Pulmonary artery endothelial cell (primary cell): ENCODE data around the gene HORMAD2. TPM values are rescaled to one million over a fixed set of nuclear protein-coding genes. Genes with fewer than 3 reads are reported as not detected.

Experiments used
- DNase-seq: peaks from one replicate; pipeline ENCODE4 v3.0.0-alpha.2; 2011; ENCODE audit warnings: low read depth, low spot score
- total RNA-seq: library from RNA; depleted of rRNA; stranded (reverse); fragments of >200 nt; gene quantifications from 2 replicates; pipeline ENCODE4 v1.2.3, GENCODE V29; 2014

Gene HORMAD2
- not detected in 2 replicates for total RNA-seq

- no peak for DNase-seq
Observed at GRCh38 chr22:30079952-30080533, at the start of gene HORMAD2. Gene HORMAD2, plus strand, starts transcription at chr22:30080464. Its CDS starts 13,489 bp downstream, at chr22:30093953.

GRCh38 chr22:30031328-30031727 lies 48.9 kb upstream of the HORMAD2 start:
- DNase-seq, result no peak

GRCh38 chr22:30031764-30032455 lies 48.4 kb upstream of the HORMAD2 start:
- DNase-seq, result no peak

GRCh38 chr22:30033137-30033536 lies 47.1 kb upstream of the HORMAD2 start:
- no peak for DNase-seq

- no peak for DNase-seq
Observed at GRCh38 chr22:30033901-30034300, 46.4 kb upstream of the HORMAD2 start.

GRCh38 chr22:30036656-30037055 lies 43.6 kb upstream of the HORMAD2 start:
- DNase-seq, result no peak

DNA sequence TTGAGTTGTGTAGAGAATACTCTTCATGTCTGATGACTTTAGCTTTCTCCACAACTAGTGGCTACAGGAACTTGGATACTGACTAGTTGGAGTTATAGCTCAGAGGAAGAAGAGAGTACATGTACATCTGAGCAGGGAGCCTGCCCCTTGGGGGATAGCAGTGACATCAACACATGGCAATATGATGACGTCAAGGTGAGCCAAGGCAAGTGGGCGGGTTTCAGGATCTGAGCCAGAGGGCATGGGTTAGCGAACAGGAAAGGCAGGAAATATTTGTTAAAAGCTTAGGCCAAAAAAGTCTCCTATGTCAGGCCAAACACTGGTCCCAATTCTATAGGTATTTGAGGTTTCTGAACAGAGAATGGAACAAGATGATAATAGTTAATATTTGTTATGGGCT lies 42.0 kb upstream of the HORMAD2 start:
- peak; percentile 29 for DNase-seq

- DNase-seq, result no peak
Observed at GRCh38 chr22:30040499-30041260, 39.6 kb upstream of the HORMAD2 start.

DNA sequence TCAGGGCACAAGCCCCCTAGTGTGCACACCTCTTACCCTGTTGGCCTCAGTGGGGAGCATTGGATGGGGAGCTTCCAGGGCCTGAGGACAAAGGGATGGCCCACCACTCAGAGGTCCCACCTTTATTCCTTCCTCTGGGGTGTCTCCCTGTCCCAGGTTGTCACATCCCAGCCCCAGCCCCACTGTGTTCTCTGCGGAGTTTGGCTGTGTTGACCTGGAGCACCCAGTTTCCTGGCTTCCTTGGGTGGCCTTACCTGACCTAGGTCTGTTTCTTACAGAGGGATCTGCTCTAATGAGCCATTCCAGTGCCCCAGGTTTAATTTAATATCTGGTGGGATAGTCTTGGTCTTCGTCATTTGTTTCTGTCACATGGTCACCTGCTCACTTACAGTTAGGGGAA lies 38.8 kb upstream of the HORMAD2 start:
- DNase-seq, result no peak

- DNase-seq, result no peak
Observed at GRCh38 chr22:30041881-30042280, 38.4 kb upstream of the HORMAD2 start.

- no peak for DNase-seq
Observed at GRCh38 chr22:30043161-30043560, 37.1 kb upstream of the HORMAD2 start.

- DNase-seq, result peak; percentile 71
Observed at GRCh38 chr22:30044369-30044768, 35.9 kb upstream of the HORMAD2 start.

DNA sequence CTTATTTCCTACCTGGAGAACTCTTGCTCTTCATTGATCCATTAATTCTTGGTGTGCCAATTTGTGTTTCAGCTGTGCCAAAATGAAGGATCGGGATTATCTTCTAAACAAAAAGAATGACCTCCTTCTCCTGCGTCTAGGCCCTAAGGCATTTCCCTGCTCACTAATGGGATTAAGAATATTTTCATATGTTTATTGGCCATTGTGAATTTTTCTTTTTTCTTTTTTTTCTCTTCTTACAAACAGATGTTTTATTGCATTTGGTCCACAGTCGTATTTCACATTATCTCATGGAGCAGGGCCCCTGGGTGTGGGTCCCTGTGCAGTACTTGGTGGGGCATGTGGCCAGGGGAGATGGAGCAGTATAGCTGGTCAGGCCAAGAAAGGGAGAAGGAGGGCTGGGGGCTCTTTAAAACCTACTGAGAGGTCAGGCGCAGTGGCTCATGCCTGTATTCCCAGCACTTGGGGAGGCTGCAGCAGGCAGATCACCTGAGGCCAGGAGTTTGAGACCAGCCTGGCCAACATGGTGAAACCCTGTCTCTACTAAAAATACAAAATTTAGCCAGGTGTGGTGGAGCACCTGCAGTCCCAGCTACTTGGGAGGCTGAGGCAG lies 35.3 kb upstream of the HORMAD2 start:
- DNase-seq, result no peak

DNA sequence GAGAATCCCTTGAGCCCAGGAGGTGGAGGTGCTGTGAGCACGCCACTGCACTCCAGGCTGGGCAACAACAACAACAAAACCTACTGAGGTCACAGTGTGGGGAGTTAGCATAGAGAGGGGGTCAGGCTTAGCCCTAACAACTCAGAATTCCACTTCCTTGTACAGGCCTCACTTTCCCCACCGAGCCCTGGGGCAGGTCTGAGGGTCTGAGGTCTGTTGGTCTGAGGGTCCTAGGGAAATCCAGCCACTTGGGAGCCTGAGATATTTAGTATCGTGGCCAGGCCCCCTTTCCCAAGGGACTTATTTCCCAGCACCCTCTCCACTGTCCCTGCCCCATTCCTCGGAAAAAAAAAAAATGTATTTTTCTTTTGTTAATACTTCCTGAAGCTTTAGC lies 34.8 kb upstream of the HORMAD2 start:
- no peak for DNase-seq

- no peak for DNase-seq
Observed at GRCh38 chr22:30045901-30046715, 34.2 kb upstream of the HORMAD2 start.

GRCh38 chr22:30046716-30047363 lies 33.4 kb upstream of the HORMAD2 start:
- DNase-seq, result no peak

DNA sequence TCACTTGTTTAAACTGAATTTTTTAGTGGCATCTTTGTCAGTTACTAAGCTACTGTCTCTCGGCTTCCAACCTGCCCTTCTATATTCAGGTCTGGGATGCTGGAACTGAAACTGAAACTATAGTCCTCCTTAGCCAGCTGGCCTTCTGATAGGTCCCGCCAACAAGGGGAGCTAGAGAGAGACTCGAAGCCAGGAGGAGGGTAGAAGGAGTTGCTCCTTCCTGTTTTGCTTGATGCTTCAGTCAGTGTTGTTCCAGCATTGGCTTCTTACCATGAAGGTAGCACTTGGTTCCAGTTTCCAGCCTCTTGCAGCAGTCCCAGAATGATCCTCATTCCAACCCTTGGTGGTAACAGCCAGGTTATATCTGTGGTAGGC lies 32.9 kb upstream of the HORMAD2 start:
- no peak for DNase-seq

- DNase-seq, result no peak
Observed at GRCh38 chr22:30048681-30049080, 31.6 kb upstream of the HORMAD2 start.

GRCh38 chr22:30054067-30054763 lies 26.0 kb upstream of the HORMAD2 start:
- DNase-seq, result no peak

GRCh38 chr22:30054764-30055069 lies 25.5 kb upstream of the HORMAD2 start:
- no peak for DNase-seq
